Mesodermal cell (in vitro differentiated cells): Measurements from ENCODE around the gene C9orf153.
A peak's percentile ranks its signal among the peaks of the same experiment; 100 is the strongest.

ENCODE experiments used
- H3K27ac ChIP-seq: 2 replicates; pipeline ENCODE4 v1.7.0; 2013; ENCODE audit warnings: mild to moderate bottlenecking, low read depth, low read length, moderate library complexity; ENCODE audit not compliant: severe bottlenecking
- H3K36me3 ChIP-seq: 2 replicates; pipeline ENCODE4 v1.7.1; 2013; ENCODE audit warnings: mild to moderate bottlenecking, low read length, moderate library complexity; ENCODE audit not compliant: control insufficient read depth, insufficient read depth
- H3K4me1 ChIP-seq: one replicate; pipeline ENCODE4 v1.7.1; 2013; ENCODE audit warnings: mild to moderate bottlenecking, low read length; ENCODE audit not compliant: insufficient read depth, control insufficient read depth, poor library complexity, severe bottlenecking
- H3K4me3 ChIP-seq: 2 replicates; pipeline ENCODE4 v1.7.0; 2013; ENCODE audit warnings: low read length, control low read depth, mild to moderate bottlenecking; ENCODE audit not compliant: insufficient read depth, poor library complexity, severe bottlenecking; ENCODE audit errors: extremely low read depth
- H3K9me3 ChIP-seq: 2 replicates; pipeline ENCODE4 v1.7.1; 2013; ENCODE audit warnings: mild to moderate bottlenecking, low read length, moderate library complexity; ENCODE audit not compliant: control insufficient read depth
- WGBS, 2 experiments: methylation state at CpG; one replicate each; pipeline ENCODE4 v1.1.5; 2013; ENCODE audit warnings: missing lambda C conversion rate in 2 of 2; ENCODE audit not compliant: insufficient coverage in 2 of 2; 5-methylcytosine and 5-hydroxymethylcytosine counted together

The C9orf153 gene

GRCh38 chr9:86285261-86285660, 25.8 kb upstream of the C9orf153 start:
- Histone ChIP-seq H3K9me3 (no peaks in the 10 kb centered on the region), H3K27ac (no peak overlapping the region), H3K4me1 (peaks cover 8% of the 10 kb centered on the region), H3K36me3 (peaks cover 9% of the 10 kb centered on the region), H3K4me3 (no peak overlapping the region)
- WGBS, 2 experiments, result 75 to 83% methylated on average over 1 to 2 of the region's 2 CpGs

GRCh38 chr9:86282979-86283535, 23.6 kb upstream of the C9orf153 start:
- peaks cover 18% of the 10 kb centered on the region for H3K36me3 ChIP-seq
- H3K9me3 ChIP-seq, result no peaks in the 10 kb centered on the region
- peaks cover 16% of the 10 kb centered on the region for H3K4me1 ChIP-seq
- H3K27ac ChIP-seq, result peak overlapping the region; percentile 76
- peak overlapping the region; percentile 88 for H3K4me3 ChIP-seq
- 48 to 55% methylated on average over 8 of the region's 12 CpGs for WGBS, 2 experiments

GRCh38 chr9:86282077-86282978, 22.9 kb upstream of the C9orf153 start, which contains the start of gene ISCA1:
Gene ISCA1, minus strand, starts transcription at chr9:86282538. Its CDS starts 80 bp downstream, at chr9:86282458.
- Histone ChIP-seq H3K4me1 (peaks cover 16% of the 10 kb centered on the region), H3K9me3 (no peaks in the 10 kb centered on the region), H3K36me3 (peaks cover 21% of the 10 kb centered on the region), H3K4me3 (peak within 1 kb of the TSS; percentile 88), H3K27ac (peak within 1 kb of the TSS; percentile 98)
- WGBS, 2 experiments, result 0% methylated on average over 67 to 91 of the region's 101 CpGs

DNA sequence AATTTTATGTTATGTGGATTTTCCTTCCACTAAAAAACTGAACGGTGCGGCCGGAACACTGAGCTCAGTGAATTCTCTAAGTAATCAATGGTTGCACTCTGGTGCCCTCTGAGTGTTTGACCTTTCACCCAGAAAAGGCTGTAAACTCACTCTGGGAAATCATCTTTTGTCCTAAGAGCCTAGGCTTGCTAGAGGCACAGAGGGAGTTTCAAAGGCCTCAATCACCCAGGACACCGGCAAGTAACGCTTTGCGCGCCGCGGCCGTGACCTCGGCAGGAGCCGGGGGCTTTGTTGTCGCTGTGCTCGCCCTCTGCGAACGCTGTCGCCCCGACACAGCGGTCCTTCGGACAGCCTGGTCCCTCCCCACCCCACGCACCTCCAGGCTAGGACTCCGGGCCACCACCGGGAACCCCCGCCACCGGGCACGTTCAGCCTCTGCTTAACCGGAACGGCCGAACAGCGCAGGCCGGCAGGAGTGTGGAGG, 22.2 kb upstream of the C9orf153 start:
- peaks cover 21% of the 10 kb centered on the region for H3K36me3 ChIP-seq
- H3K4me3 ChIP-seq, result peak overlapping the region; percentile 88
- peak overlapping the region; percentile 98 for H3K27ac ChIP-seq
- WGBS, 2 experiments, result 0% methylated on average over 14 to 28 of the region's 31 CpGs
- peaks cover 16% of the 10 kb centered on the region for H3K4me1 ChIP-seq
- no peaks in the 10 kb centered on the region for H3K9me3 ChIP-seq

DNA sequence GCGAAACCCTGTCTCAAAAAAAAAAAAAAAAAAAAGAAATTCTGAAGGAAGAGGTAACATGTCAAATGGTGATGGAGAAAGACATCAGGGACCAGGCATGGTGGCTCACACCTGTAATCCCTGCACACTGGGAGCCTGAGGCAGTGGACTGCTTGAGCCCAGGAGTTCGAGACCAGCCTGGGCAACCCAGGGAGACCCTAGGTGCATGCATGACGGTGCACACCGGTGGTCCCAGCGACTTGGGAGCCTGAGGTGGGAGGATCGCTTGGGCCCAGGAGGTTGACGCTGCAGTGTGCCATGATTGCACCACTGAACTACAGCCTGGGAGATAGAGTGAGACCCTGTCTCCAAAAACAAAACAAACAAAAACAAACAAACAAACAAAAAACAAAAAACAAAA, 21.1 kb upstream of the C9orf153 start:
- Histone ChIP-seq H3K36me3 (peaks cover 16% of the 10 kb centered on the region), H3K4me1 (peaks cover 16% of the 10 kb centered on the region), H3K4me3 (peak overlapping the region; percentile 88), H3K9me3 (no peaks in the 10 kb centered on the region), H3K27ac (no peak overlapping the region)
- WGBS, 2 experiments, result 90 to 92% methylated on average over 3 to 6 of the region's 7 CpGs

GRCh38 chr9:86279839-86280238, 20.4 kb upstream of the C9orf153 start:
- H3K9me3 ChIP-seq, result no peaks in the 10 kb centered on the region
- no peak overlapping the region for H3K27ac ChIP-seq
- 84 to 91% methylated on average over 2 to 3 of the region's 3 CpGs for WGBS, 2 experiments
- peaks cover 16% of the 10 kb centered on the region for H3K4me1 ChIP-seq
- no peak overlapping the region for H3K4me3 ChIP-seq
- H3K36me3 ChIP-seq, result peaks cover 16% of the 10 kb centered on the region

- Histone ChIP-seq H3K4me1 (peaks cover 16% of the 10 kb centered on the region), H3K36me3 (peaks cover 39% of the 10 kb centered on the region), H3K27ac (no peak overlapping the region), H3K4me3 (no peak overlapping the region), H3K9me3 (no peaks in the 10 kb centered on the region)
- WGBS, 2 experiments, result 100% methylated on average over 1 of the region's 1 CpG; no CpG with 5 or more reads in 1 of the 2 experiments
Observed at GRCh38 chr9:86277072-86277471, 17.6 kb upstream of the C9orf153 start.

GRCh38 chr9:86275962-86276361, 16.5 kb upstream of the C9orf153 start:
- H3K9me3 ChIP-seq, result peaks cover 4% of the 10 kb centered on the region
- WGBS, 2 experiments, result 57 to 67% methylated on average over 1 of the region's 3 CpGs

DNA sequence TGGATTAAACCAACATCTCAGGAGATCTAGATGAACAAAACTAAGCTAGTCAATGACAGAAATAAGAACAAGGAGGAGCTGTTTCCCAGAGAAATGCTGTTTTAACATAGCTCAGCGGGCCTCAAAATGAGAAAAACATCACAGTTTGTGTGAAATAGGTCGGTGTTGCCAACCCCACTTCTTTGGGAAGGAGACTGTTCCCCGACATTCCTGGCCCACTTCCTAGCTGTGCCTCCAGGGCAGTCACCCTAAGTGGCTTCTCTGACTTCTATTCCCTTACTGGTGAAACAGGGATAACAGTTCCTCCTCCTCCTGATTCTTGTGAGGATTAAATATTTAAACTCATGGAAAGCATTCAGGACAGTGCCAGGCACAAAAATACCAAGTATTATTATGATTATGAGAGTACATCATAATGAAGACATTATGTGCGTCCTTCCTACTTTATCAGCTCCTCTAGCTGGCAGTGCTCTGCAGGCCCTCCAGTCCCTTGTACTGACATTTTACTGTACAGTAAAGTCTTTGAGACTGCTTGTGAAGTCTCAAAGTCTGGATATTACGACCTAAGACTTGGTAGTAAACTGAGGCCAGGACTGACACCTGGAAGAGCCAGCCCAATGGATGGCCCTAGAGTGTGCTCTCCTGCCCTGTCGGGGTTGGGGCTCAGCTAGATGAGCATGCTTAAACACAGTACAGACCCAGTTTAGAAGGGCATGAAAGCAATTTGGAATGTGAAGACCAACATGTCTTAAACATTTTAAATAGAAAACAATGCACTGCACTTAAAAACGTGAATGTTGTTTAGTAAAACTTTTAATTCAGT, 15.6 kb upstream of the C9orf153 start:
- WGBS, 2 experiments, result 90 to 97% methylated on average over 5 to 6 of the region's 7 CpGs

More at GRCh38 chr9:86275962-86276361, 16.5 kb upstream of the C9orf153 start:
- H3K36me3 ChIP-seq, result peaks cover 50% of the 10 kb centered on the region
- H3K4me1 ChIP-seq, result peaks cover 15% of the 10 kb centered on the region
- H3K4me3 ChIP-seq, result no peak overlapping the region
- no peak overlapping the region for H3K27ac ChIP-seq

DNA sequence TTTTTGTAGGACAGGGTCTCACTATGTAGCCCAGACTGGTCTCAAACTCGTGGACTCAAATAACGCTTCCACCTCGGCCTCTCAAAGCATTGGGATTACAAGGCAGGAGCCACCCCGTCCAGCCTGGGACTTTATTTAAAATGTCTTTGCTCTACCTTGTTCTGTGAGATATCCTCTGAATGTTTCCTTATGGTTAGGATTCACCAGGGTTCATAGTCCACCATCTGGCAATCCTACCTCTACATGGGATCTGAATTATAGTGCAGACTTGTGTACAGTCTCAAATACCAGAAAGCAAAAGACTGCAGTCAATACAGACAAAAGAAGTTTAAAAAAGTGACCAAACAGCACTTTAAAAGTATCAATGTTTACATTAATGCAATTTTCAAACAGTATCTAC, 12.8 kb upstream of the C9orf153 start:
- Histone ChIP-seq H3K36me3 (peaks cover 44% of the 10 kb centered on the region), H3K27ac (no peak overlapping the region), H3K4me1 (no peaks in the 10 kb centered on the region), H3K9me3 (peaks cover 4% of the 10 kb centered on the region), H3K4me3 (no peak overlapping the region)
- 88 to 97% methylated on average over 4 of the region's 4 CpGs for WGBS, 2 experiments

More for the DNA sequence above, 15.6 kb upstream of the C9orf153 start:
- H3K4me3 ChIP-seq, result no peak overlapping the region
- peaks cover 4% of the 10 kb centered on the region for H3K9me3 ChIP-seq
- peaks cover 44% of the 10 kb centered on the region for H3K36me3 ChIP-seq
- H3K4me1 ChIP-seq, result peaks cover 5% of the 10 kb centered on the region
- H3K27ac ChIP-seq, result no peak overlapping the region
